Fibroblast of mammary gland (primary cell): ENCODE results near the gene IGSF3.

ENCODE experiments used
- DNase-seq: peaks from one replicate; pipeline ENCODE4 v3.0.0-alpha.2; 2010; ENCODE audit warnings: low read depth
- H3K4me3 ChIP-seq: 2 replicates; pipeline ENCODE4 v1.5.1; 2011; ENCODE audit warnings: low read depth, mild to moderate bottlenecking, low read length, moderate library complexity; ENCODE audit not compliant: control insufficient read depth
- TF ChIP-seq, protein P1 (sequence below): conservative IDR thresholded peaks from 2 replicates; pipeline ENCODE4 v1.5.1; 2011; ENCODE audit warnings: low read depth, low read length, inconsistent platforms; ENCODE audit not compliant: control insufficient read depth, insufficient read depth

IGSF3 gene

DNA sequence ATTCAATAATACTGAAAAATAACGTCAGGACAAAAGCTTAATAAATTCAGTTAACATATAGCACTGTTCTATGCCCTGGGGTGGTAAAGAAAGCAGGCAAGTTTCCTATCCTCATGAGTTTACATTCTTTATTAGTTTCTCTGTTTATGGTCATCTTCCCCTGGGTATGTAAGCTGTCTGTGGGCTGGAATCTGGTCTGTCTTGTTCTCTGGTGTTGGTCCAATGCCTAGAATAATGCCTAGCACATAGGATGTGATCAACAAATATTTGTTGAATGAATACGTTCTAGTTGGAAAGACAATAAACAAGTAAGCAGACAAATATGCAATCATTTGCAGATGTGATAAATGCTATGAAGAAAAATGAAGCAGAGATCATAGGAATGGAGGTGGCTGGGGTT is 7.2 kb upstream of the IGSF3 start:
- TF ChIP-seq, protein P1, sequence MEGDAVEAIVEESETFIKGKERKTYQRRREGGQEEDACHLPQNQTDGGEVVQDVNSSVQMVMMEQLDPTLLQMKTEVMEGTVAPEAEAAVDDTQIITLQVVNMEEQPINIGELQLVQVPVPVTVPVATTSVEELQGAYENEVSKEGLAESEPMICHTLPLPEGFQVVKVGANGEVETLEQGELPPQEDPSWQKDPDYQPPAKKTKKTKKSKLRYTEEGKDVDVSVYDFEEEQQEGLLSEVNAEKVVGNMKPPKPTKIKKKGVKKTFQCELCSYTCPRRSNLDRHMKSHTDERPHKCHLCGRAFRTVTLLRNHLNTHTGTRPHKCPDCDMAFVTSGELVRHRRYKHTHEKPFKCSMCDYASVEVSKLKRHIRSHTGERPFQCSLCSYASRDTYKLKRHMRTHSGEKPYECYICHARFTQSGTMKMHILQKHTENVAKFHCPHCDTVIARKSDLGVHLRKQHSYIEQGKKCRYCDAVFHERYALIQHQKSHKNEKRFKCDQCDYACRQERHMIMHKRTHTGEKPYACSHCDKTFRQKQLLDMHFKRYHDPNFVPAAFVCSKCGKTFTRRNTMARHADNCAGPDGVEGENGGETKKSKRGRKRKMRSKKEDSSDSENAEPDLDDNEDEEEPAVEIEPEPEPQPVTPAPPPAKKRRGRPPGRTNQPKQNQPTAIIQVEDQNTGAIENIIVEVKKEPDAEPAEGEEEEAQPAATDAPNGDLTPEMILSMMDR, result no peak
- H3K4me3 ChIP-seq, result no peak overlapping the region
- peak; percentile 64 for DNase-seq

DNA sequence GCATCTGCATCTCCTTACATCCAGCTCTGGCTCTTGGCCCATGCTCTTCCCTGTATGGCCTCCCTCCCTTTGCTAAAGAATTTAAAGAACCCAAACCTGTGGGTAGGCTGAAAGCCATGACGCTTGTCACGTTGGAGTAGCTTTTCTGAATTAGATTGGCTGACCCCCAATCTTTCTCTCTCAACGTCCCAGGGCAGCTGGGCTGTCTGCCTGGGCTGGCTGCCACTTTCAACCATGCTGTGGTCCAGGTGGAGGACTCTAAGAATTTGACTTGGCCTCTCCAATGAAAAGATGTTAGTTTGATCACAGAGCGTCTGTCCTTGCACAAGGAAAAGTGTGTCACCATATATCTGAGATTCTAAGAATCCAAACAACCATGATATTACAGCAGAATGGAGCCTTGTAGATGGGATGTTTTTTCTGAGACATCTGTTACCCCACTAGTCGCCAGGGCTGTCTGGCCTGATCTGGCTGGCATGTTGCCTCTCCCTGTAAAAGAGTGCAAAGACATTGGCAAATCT is 6.5 kb upstream of the IGSF3 start:
- no peak for DNase-seq
- no peak overlapping the region for H3K4me3 ChIP-seq
- TF ChIP-seq, protein P1, result no peak

DNA sequence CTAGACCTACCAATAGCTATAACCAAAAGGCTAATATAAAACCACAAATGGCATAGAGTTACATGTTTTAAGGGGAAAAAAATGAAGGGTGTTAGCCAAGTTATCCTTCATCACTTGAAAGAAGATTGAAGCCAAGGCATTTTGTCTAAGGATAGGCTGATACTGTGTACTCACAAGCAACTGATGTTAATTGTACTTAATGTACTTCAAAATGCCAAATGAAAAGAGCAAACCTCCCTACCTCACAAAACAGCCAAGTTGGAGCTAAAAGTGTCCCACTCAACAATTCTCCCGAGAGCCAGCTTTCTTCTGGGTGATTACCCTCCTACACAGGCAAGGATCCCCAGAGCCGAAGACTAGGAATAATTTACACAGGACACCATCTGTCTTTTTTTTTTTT is 4.4 kb upstream of the IGSF3 start:
- H3K4me3 ChIP-seq, result no peak overlapping the region
- DNase-seq, result peak; percentile 17
- TF ChIP-seq, protein P1, result no peak

DNA sequence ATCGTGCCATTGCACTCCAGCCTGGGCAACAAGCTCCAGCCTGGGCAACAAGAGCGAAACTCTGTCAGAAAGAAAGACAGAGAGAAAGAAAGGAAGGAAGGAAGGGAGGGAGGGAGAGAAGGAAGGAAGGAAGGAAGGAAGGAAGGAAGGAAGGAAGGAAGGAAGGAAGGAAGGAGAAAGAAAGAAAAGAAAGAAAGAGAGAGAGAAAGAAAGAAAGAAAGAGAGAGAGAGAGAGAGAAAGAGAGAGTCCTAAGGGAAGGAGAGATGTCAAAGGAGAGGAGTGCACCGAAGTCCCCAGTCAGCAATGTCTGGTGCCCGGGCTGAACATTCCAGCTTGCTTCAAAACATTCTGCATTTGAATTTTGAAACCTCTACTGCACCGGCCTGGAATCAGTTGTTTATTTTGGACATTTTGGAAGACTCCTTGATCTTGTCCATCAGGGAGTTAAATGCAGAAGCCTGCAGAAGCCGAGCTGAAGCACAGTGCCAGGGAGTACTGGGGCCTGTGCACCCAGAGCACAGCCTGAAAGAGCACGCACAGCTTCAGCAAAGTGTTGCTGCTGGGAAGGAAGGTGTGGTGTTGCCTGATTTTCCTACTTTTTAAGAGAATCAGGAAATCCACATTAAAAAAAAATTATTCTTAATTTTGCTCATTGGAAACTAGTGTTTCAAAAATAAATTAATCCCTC is 3.7 kb upstream of the IGSF3 start:
- H3K4me3 ChIP-seq, result no peak overlapping the region
- TF ChIP-seq, protein P1, result no peak
- DNase-seq, result no peak

DNA sequence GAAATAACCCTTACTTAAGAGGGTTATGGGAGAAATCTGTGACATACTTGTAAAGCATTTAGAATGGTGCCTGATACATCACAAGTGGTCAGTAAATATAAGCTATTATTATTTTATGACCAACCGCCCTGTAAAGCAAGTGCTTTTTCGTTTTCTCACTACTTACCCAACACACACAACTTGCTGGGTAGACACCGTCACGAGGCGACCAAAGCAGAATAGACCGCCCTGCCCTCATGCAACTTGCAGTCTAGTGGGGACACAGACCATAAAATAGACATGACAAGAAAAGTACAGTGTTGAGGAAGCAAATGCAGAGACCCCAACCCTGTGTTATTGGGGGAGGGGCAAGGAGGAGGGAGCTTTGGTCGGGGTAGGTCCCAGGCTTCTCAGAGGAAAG is 744 bp upstream of the IGSF3 start:
- no peak overlapping the region for H3K4me3 ChIP-seq
- DNase-seq, result no peak
- TF ChIP-seq, protein P1, result no peak

DNA sequence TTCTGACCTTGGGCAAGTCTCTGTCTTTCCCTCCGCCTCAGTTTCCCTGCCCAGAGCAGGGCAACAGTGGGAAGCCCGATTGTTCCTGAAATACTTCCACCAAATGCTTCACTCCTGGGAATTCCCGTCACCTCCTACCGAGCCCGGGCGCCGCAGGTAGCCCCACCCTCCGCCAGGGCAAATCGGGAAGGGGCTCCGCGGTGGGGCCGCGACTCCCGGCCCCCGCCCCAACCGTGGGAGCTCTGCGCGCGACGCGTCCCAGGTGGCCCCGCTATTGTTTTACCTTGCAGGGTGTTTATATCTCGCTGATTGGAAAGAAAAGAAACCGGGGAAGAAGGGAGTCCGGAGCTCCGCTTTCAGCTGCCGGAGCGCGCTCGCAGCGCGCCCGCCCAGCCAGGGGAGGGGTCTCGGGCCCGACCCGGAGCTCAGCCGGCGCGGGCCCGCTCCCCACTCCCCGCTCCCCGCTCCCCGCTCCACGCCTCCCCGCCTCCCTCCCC is 407 bp downstream of the IGSF3 start:
- DNase-seq, result no peak
- TF ChIP-seq, protein P1, result no peak
- peak overlapping the region; percentile 41 for H3K4me3 ChIP-seq
